CD4-positive, alpha-beta memory T cell (primary cell): ENCODE measurements around the gene DNAH10. TPM values are rescaled to one million over a fixed set of nuclear protein-coding genes. Genes with fewer than 3 reads are reported as not detected.

Source experiments
- CTCF ChIA-PET: fragments of 350-600 bp; sonication (Branson Sonifier 250); formaldehyde crosslinking; loops from one replicate; lab custom pipeline; 2021; ENCODE audit warnings: inconsistent platforms; ENCODE audit not compliant: partially characterized antibody; lab: Charles Lee
- POLR2A ChIA-PET: fragments of 350-600 bp; sonication (Branson Sonifier 250); formaldehyde crosslinking; loops from one replicate; lab custom pipeline; 2021; ENCODE audit not compliant: partially characterized antibody; lab: Charles Lee
- DNase-seq, 5 donors: peaks; one replicate each; pipeline versions ENCODE4 v3.0.0 to v3.0.0-alpha.2; 2020 to 2022; ENCODE audit warnings: mixed read lengths in 1 of 5
- H3K27ac ChIP-seq: one replicate; pipeline ENCODE4 v1.7.0; 2013; ENCODE audit warnings: low read depth, low read length
- H3K27me3 ChIP-seq: 2 replicates; pipeline ENCODE4 v1.7.0; 2013; ENCODE audit warnings: mild to moderate bottlenecking, low read length, moderate library complexity; ENCODE audit not compliant: insufficient read depth
- H3K36me3 ChIP-seq: 2 replicates; pipeline ENCODE4 v1.7.0; 2013; ENCODE audit warnings: mild to moderate bottlenecking, low read length, moderate library complexity; ENCODE audit not compliant: insufficient read depth
- H3K4me1 ChIP-seq: 2 replicates; pipeline ENCODE4 v1.7.0; 2013; ENCODE audit warnings: mild to moderate bottlenecking, low read length, moderate library complexity; ENCODE audit not compliant: insufficient read depth
- H3K4me3 ChIP-seq, 2 donors: one replicate each; pipeline ENCODE4 v1.7.0; 2013; ENCODE audit warnings: low read length in 2 of 2, mild to moderate bottlenecking in 1 of 2
- H3K9me3 ChIP-seq, 2 donors: one replicate each; pipeline ENCODE4 v1.7.0; 2013; ENCODE audit warnings: low read length in 2 of 2, control low read depth in 1 of 2; ENCODE audit not compliant: control insufficient read depth in 1 of 2
- H3K27ac Mint-ChIP-seq, 7 donors: one replicate each; pipeline ENCODE4 v1.8.0; 2020 to 2021; ENCODE audit warnings: mixed read lengths in 7 of 7, mild to moderate bottlenecking in 6 of 7, inconsistent platforms in 3 of 7, moderate library complexity in 3 of 7
- H3K27me3 Mint-ChIP-seq, 2 donors: one replicate each; pipeline ENCODE4 v1.8.0; 2020 to 2021; ENCODE audit warnings: mixed read lengths in 2 of 2
- H3K36me3 Mint-ChIP-seq, 2 donors: one replicate each; pipeline ENCODE4 v1.8.0; 2020 to 2021; ENCODE audit warnings: mixed read lengths in 2 of 2, inconsistent platforms in 1 of 2, mild to moderate bottlenecking in 1 of 2
- H3K4me1 Mint-ChIP-seq, 4 donors: one replicate each; pipeline ENCODE4 v1.8.0; 2020 to 2021; ENCODE audit warnings: mixed read lengths in 4 of 4, mild to moderate bottlenecking in 1 of 4
- H3K4me3 Mint-ChIP-seq, 8 donors: one replicate each; pipeline ENCODE4 v1.8.0; 2020 to 2021; ENCODE audit warnings: mixed read lengths in 8 of 8, mild to moderate bottlenecking in 7 of 8, moderate library complexity in 6 of 8, inconsistent platforms in 3 of 8
- H3K9me3 Mint-ChIP-seq, 8 donors: one replicate each; pipeline ENCODE4 v1.8.0; 2020 to 2021; ENCODE audit warnings: mixed read lengths in 8 of 8, mild to moderate bottlenecking in 5 of 8, inconsistent platforms in 3 of 8, moderate library complexity in 1 of 8
- intact Hi-C: fragments of 100-400 bp; cut with micrococcal nuclease; formaldehyde crosslinking; loops from one replicate; pipeline ENCODE4 v1.15.1; 2023
- polyA plus RNA-seq, 2 donors: library from polyadenylated mRNA; unstranded; fragments of 300-500 nt; fragmentation: Illumina TruSeq; gene quantifications; one replicate each; pipeline ENCODE4 v1.2.3, GENCODE V29; 2021
- total RNA-seq, 2 experiments: library from RNA; stranded (reverse); gene quantifications; one replicate each; pipeline ENCODE4 v1.2.3, GENCODE V29; 2021

The DNAH10 gene
- total and polyA plus RNA-seq, 4 experiments from 2014 or later = 0.06 to 0.08 (median 0.06) TPM; not detected in 1

DNA sequence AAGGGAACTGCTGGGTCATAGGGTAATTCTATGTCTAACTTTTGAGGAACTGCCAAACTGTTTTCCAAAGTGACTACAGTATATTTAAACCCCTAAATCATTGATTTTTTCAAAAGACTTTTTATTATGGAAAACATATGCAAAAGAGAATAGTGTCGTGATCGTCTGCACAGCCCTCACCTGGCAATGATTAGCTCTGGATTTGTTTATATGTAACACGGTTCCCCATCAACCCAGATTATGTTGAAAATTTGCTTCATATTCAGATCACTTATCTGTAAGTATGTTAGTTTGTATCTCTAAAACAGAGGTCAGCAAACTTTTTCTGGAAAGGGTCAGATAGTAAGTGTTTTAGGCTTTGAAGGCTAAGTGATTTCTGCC, 157.9 kb downstream of the DNAH10 start:
- peak overlapping the region in 1 of 7 donors; percentile 5 for H3K27ac Mint-ChIP-seq
- CTCF ChIA-PET = interaction anchor here (1.9 kb wide), 1 partner anchor 65 kb away, joined by 5 read pairs; no protein-coding TSS in a partner anchor

DNA sequence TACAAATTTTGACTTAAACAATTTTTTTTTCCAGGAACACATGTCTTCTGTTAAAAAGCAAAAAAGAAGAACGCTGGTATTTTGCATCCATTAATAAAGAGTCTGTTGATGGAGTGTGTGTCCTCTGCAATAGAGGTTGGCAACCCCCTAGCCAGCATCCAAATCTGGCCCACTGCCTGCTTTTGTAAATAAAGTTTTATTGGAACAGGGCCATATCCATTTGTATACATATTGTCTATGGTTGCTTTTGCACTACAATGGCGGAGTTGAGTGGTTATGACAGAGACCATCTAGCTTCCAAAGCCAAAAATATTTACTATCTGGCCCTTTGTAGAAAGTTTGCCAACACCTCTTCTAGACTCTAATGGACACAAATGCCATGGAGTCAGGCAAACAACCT, 160.9 kb downstream of the DNAH10 start:
- POLR2A ChIA-PET = no interaction called here
- DNase-seq = no peak
- Mint-ChIP-seq H3K36me3 (no peaks in the 10 kb centered on the region), H3K4me1 (peaks cover 6 to 11% (median 9%) of the 10 kb centered on the region in 4 donors), H3K4me3 (no peak overlapping the region), H3K27me3 (peaks cover 3 to 6% of the 10 kb centered on the region in 2 donors), H3K9me3 (no peaks in the 10 kb centered on the region), H3K27ac (no peak overlapping the region)
- no peaks in the 10 kb centered on the region for H3K9me3 ChIP-seq
- CTCF ChIA-PET = interaction anchor here (1.5 kb wide), 1 partner anchor 17 kb away, joined by 6 read pairs; no protein-coding TSS in a partner anchor
- H3K4me3 ChIP-seq = no peak overlapping the region
- H3K4me1 ChIP-seq = peaks cover 3% of the 10 kb centered on the region
- no peaks in the 10 kb centered on the region for H3K36me3 ChIP-seq
- no peak overlapping the region for H3K27ac ChIP-seq
- intact Hi-C loops = no loop called here
- no peaks in the 10 kb centered on the region for H3K27me3 ChIP-seq

More for the DNA sequence above, 157.9 kb downstream of the DNAH10 start:
- intact Hi-C loops = no loop called here
- POLR2A ChIA-PET = no interaction called here
- Mint-ChIP-seq H3K27me3 (peaks cover 3 to 10% of the 10 kb centered on the region in 2 donors), H3K36me3 (no peaks in the 10 kb centered on the region), H3K4me1 (peaks cover 6 to 17% (median 9%) of the 10 kb centered on the region in 4 donors), H3K9me3 (no peaks in the 10 kb centered on the region), H3K4me3 (no peak overlapping the region)
- Histone ChIP-seq H3K27ac (no peak overlapping the region), H3K36me3 (no peaks in the 10 kb centered on the region), H3K9me3 (no peaks in the 10 kb centered on the region), H3K4me1 (peaks cover 3% of the 10 kb centered on the region), H3K4me3 (no peak overlapping the region), H3K27me3 (no peaks in the 10 kb centered on the region)
- DNase-seq = no peak

DNA sequence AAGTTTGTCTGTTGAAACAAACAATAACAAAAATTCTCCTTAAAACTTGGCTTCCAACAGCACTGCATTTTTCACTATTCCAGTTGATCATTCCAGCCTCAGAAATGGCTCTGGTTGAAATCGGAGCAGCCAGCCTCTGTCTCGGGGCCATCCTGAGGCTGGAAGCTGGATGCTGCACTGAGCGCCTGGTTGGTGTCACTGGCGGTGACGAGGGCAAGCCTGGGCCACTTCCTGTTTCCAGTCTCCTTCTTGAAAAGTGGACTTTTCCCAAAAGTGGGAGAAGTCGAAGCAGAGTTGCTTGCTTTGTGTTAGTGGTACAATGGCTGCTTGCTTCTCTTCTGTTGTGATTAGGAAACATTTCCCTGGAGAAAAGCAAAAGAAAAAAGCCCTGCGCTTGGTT, 161.8 kb downstream of the DNAH10 start:
- H3K4me3 Mint-ChIP-seq = no peak overlapping the region
- peaks cover 3 to 6% of the 10 kb centered on the region in 2 donors for H3K27me3 Mint-ChIP-seq
- Histone ChIP-seq H3K4me3 (no peak overlapping the region), H3K27ac (no peak overlapping the region), H3K9me3 (no peaks in the 10 kb centered on the region), H3K27me3 (no peaks in the 10 kb centered on the region), H3K36me3 (no peaks in the 10 kb centered on the region), H3K4me1 (peaks cover 3% of the 10 kb centered on the region)
- ChIA-PET CTCF (interaction anchor here (1.5 kb wide), 1 partner anchor 18 kb away, joined by 6 read pairs; no protein-coding TSS in a partner anchor), POLR2A (no interaction called here)
- no peaks in the 10 kb centered on the region for H3K36me3 Mint-ChIP-seq
- H3K9me3 Mint-ChIP-seq = no peaks in the 10 kb centered on the region
- H3K27ac Mint-ChIP-seq = no peak overlapping the region
- peaks cover 6 to 11% (median 9%) of the 10 kb centered on the region in 4 donors for H3K4me1 Mint-ChIP-seq
- intact Hi-C loops = no loop called here
- DNase-seq = no peak

DNA sequence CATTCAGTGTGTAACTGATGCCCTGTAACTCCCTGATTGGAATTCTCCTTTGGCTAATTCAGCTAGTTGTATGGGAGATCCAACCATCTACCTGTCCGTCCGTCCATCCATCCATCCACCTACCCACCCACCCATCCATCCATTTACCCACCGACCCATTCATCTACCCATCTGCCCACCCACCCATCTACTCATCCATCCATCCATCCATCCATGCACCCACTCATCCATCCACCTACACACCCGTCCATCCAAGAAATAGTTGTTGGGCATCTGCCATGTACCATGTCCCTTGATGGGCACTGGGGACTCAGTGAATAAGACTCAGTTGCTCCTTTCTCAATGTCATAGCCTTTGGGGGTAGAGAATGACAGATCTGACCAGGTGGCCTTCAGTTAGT, 162.4 kb downstream of the DNAH10 start:
- Mint-ChIP-seq H3K36me3 (no peaks in the 10 kb centered on the region), H3K27ac (peak overlapping the region in 1 of 7 donors; percentile 42), H3K27me3 (peaks cover 3 to 4% of the 10 kb centered on the region in 2 donors), H3K9me3 (no peaks in the 10 kb centered on the region), H3K4me3 (no peak overlapping the region), H3K4me1 (peaks cover 6 to 11% (median 9%) of the 10 kb centered on the region in 4 donors)
- CTCF ChIA-PET = no interaction called here
- intact Hi-C loops = no loop called here
- POLR2A ChIA-PET = no interaction called here
- H3K27ac ChIP-seq = no peak overlapping the region
- no peak for DNase-seq
- H3K27me3 ChIP-seq = no peaks in the 10 kb centered on the region
- H3K9me3 ChIP-seq = no peaks in the 10 kb centered on the region
- H3K4me3 ChIP-seq = no peak overlapping the region
- no peaks in the 10 kb centered on the region for H3K36me3 ChIP-seq
- peaks cover 3% of the 10 kb centered on the region for H3K4me1 ChIP-seq

DNA sequence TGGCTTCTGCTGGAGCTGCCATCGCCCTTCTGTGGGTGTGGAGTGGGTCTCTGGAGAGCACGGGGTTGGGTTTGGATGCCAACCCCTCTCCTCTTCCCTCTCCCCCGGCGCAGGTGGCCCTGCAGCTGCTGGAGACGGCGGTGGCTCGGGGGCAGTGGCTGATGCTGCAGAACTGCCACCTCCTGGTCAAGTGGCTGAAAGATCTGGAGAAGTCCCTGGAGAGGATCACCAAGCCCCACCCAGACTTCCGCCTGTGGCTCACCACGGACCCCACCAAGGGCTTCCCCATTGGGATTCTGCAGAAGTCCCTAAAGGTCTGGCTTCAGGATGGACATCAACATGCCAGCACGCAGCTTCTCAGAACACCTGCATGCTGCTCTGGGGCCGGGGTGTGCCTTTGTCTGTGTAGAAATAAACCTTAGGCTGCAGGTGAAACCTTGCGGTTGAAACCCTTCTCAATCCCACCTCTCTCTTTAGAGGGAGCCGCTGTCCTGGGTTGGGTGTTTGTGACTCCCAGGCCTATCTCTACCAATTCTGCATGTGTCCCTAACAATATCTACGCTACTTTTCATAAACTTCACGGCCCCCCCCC, 166.3 kb downstream of the DNAH10 start:
- Mint-ChIP-seq H3K27ac (no peak overlapping the region), H3K4me1 (peaks cover 13 to 21% (median 15%) of the 10 kb centered on the region in 4 donors), H3K9me3 (no peaks in the 10 kb centered on the region), H3K36me3 (no peaks in the 10 kb centered on the region), H3K4me3 (no peak overlapping the region), H3K27me3 (peaks cover 2 to 4% of the 10 kb centered on the region in 2 donors)
- H3K4me1 ChIP-seq = peaks cover 17% of the 10 kb centered on the region
- no peaks in the 10 kb centered on the region for H3K9me3 ChIP-seq
- intact Hi-C loops = no loop called here
- no peak for DNase-seq
- no peaks in the 10 kb centered on the region for H3K27me3 ChIP-seq
- H3K4me3 ChIP-seq = no peak overlapping the region
- POLR2A ChIA-PET = no interaction called here
- CTCF ChIA-PET = interaction anchor here (0.9 kb wide), 1 partner anchor 23 kb away, joined by 5 read pairs; no protein-coding TSS in a partner anchor
- no peak overlapping the region for H3K27ac ChIP-seq
- no peaks in the 10 kb centered on the region for H3K36me3 ChIP-seq

DNA sequence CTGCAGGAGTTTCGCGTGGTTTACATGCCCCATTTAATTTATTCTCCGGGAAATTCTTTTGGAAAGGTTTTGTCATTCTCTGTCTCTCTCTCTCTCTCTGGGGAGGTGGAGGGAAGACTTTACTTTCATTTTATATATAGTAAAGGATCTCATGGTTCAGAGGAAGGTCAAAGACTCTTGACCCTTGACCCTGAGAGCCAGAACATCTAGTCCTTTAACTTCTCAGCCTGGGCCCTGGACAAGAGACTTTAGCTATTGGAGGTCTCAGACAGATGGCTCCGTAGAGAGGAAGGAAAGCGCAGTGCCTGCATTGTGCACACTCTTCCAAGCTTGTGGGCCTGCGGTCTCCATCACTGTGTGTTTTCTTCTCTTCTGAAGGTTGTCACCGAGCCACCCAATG, 166.8 kb downstream of the DNAH10 start:
- Mint-ChIP-seq H3K4me1 (peaks cover 13 to 22% (median 15%) of the 10 kb centered on the region in 4 donors), H3K9me3 (no peaks in the 10 kb centered on the region), H3K27me3 (peaks cover 2 to 4% of the 10 kb centered on the region in 2 donors), H3K27ac (no peak overlapping the region), H3K36me3 (no peaks in the 10 kb centered on the region), H3K4me3 (no peak overlapping the region)
- Histone ChIP-seq H3K9me3 (no peaks in the 10 kb centered on the region), H3K36me3 (no peaks in the 10 kb centered on the region), H3K27ac (no peak overlapping the region), H3K4me1 (peaks cover 17% of the 10 kb centered on the region), H3K27me3 (no peaks in the 10 kb centered on the region), H3K4me3 (no peak overlapping the region)
- DNase-seq = no peak
- POLR2A ChIA-PET = no interaction called here
- CTCF ChIA-PET = interaction anchor here (1.3 kb wide), 1 partner anchor 25 kb away, joined by 4 read pairs; no protein-coding TSS in a partner anchor
- intact Hi-C loops = no loop called here

DNA sequence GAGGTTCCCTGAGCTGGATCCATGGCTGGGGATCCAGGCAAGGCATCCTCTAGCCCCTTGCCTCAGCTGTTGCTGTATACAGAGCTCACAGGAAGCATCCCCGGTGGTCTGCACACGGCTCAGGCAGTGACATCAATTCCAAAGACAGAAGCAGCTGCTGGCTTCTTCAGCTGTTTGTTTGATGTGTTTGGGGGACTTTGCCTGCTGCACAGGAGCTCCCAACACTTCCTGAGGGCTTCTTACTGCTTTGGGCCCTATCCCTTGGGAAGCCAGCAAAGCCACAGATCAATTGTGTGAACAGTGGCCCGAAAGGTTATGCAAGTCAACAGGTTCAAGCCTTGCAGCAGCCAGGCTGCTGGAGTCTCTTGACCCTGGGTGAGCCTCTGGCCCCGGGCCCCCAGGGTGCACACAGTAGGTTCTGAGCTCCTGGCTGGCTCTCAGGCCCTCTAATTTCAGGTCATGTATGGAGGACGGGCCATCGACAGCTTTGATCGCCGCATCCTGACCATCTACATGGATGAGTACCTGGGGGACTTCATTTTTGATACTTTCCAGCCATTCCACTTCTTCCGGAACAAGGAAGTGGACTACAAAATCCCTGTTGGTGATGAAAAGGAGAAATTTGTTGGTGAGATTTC, 168.0 kb downstream of the DNAH10 start:
- H3K9me3 Mint-ChIP-seq = no peaks in the 10 kb centered on the region
- ChIA-PET POLR2A (no interaction called here), CTCF (interaction anchor here (1.3 to 2.0 kb wide), 3 partner anchors 10 to 29 kb away, joined by 3 to 6 read pairs (median 4); no protein-coding TSS in a partner anchor)
- Histone ChIP-seq H3K4me1 (peaks cover 17% of the 10 kb centered on the region), H3K9me3 (no peaks in the 10 kb centered on the region), H3K27me3 (no peaks in the 10 kb centered on the region), H3K4me3 (no peak overlapping the region), H3K27ac (no peak overlapping the region), H3K36me3 (no peaks in the 10 kb centered on the region)
- H3K27ac Mint-ChIP-seq = peak overlapping the region in 3 of 7 donors; percentile 4 to 41 (median 18)
- H3K27me3 Mint-ChIP-seq = peaks cover 0 to 2% of the 10 kb centered on the region in 2 donors
- no peak overlapping the region for H3K4me3 Mint-ChIP-seq
- H3K4me1 Mint-ChIP-seq = peaks cover 13 to 22% (median 15%) of the 10 kb centered on the region in 4 donors
- H3K36me3 Mint-ChIP-seq = no peaks in the 10 kb centered on the region
- no peak for DNase-seq
- intact Hi-C loops = no loop called here
